Lung (tissue), 12 donors: ENCODE measurements around the gene WDR45B. TPM values are rescaled to one million over a fixed set of nuclear protein-coding genes. Genes with fewer than 3 reads are reported as not detected.

Experiments used
- ATAC-seq: fragments of 200-7000 bp; cut with Tn5 transposase; one replicate; pipeline ENCODE4 v1.9.1; 2020; ENCODE audit warnings: moderate number of reproducible peaks; ENCODE audit not compliant: insufficient read depth, low FRiP score
- DNase-seq, 3 donors: peaks; one replicate each; pipeline ENCODE4 v3.0.0-alpha.2; 2013 to 2017
- H3K27ac ChIP-seq, 2 donors: one replicate each; pipeline ENCODE4 v1.5.1; 2013; ENCODE audit warnings: mild to moderate bottlenecking in 2 of 2, moderate library complexity in 2 of 2, control low read depth in 1 of 2, inconsistent platforms in 1 of 2, low read depth in 1 of 2, low read length in 1 of 2
- H3K27me3 ChIP-seq, 3 donors: one replicate each; pipeline ENCODE4 v1.5.1; 2013; ENCODE audit warnings: low read length in 2 of 3; ENCODE audit not compliant: control insufficient read depth in 3 of 3, insufficient read depth in 3 of 3
- H3K36me3 ChIP-seq, 4 donors: one replicate each; pipeline ENCODE4 v1.5.1; 2013; ENCODE audit warnings: low read length in 4 of 4, mild to moderate bottlenecking in 1 of 4, moderate library complexity in 1 of 4; ENCODE audit not compliant: control insufficient read depth in 4 of 4, insufficient read depth in 4 of 4
- H3K4me1 ChIP-seq, 5 donors: one replicate each; pipeline ENCODE4 v1.5.1; 2013; ENCODE audit warnings: low read length in 5 of 5, mild to moderate bottlenecking in 2 of 5, moderate library complexity in 1 of 5; ENCODE audit not compliant: control insufficient read depth in 5 of 5, insufficient read depth in 5 of 5
- H3K4me3 ChIP-seq: one replicate; pipeline ENCODE4 v1.5.1; 2013; ENCODE audit warnings: mild to moderate bottlenecking, control low read depth, moderate library complexity
- H3K9ac ChIP-seq, 2 donors: one replicate each; pipeline ENCODE4 v1.5.1; 2013; ENCODE audit warnings: low read length in 2 of 2, control low read depth in 1 of 2; ENCODE audit not compliant: insufficient read depth in 1 of 2
- H3K9me3 ChIP-seq, 4 donors: one replicate each; pipeline ENCODE4 v1.5.1; 2013; ENCODE audit warnings: low read length in 3 of 4, mild to moderate bottlenecking in 1 of 4, moderate library complexity in 1 of 4; ENCODE audit not compliant: control insufficient read depth in 4 of 4, insufficient read depth in 3 of 4
- CTCF ChIP-seq: IDR thresholded peaks from 2 replicates; pipeline ENCODE4 v1.5.1; 2012; ENCODE audit warnings: mild to moderate bottlenecking; ENCODE audit errors: control extremely low read depth, extremely low read depth
- WGBS, 2 donors: extraction: QIAGEN DNeasy Blood & Tissue Kit; methylation state at CpG; one replicate each; pipeline ENCODE4 v1.1.7; 2013; 5-methylcytosine and 5-hydroxymethylcytosine counted together
- polyA plus RNA-seq, 2 donors: library from polyadenylated mRNA; stranded (reverse); fragments of 200-250 nt; gene quantifications; one replicate each; pipeline ENCODE4 v1.2.1, GENCODE V29; 2013
- total RNA-seq, 2 donors: library from RNA; depleted of rRNA in 1 of 2; stranded (reverse); fragments of >200 nt in 1 of 2; gene quantifications; one replicate each; pipeline ENCODE4 v1.2.1, GENCODE V29; 2014 to 2021
- donor health status: control.
- donor health status: control.
- donor health status: Bipolar disorder and iron deficiency.
- donor health status: healthy.
- donor health status: DM: yes; HTN: yes; CAD: no.

WDR45B gene
- total and polyA plus RNA-seq, 4 donors = 39.6 to 92.8 (median 65.0) TPM

- Histone ChIP-seq H3K36me3 (peaks cover 11 to 38% (median 28%) of the 10 kb centered on the region in 4 donors), H3K27ac (peak overlapping the region; percentile 6 to 43), H3K4me3 (no peak overlapping the region), H3K9me3 (no peaks in the 10 kb centered on the region), H3K9ac (no peak overlapping the region), H3K27me3 (no peaks in the 10 kb centered on the region), H3K4me1 (peaks cover 0 to 5% (median 3%) of the 10 kb centered on the region in 5 donors)
- no peak for TF ChIP-seq CTCF
- 86 to 90% methylated on average over 37 of the region's 37 CpGs for WGBS, 2 donors
- DNase-seq (no peak), ATAC-seq (no peak)
Observed at GRCh38 chr17:82613283-82614094, 34.8 kb downstream of the WDR45B start.

DNA sequence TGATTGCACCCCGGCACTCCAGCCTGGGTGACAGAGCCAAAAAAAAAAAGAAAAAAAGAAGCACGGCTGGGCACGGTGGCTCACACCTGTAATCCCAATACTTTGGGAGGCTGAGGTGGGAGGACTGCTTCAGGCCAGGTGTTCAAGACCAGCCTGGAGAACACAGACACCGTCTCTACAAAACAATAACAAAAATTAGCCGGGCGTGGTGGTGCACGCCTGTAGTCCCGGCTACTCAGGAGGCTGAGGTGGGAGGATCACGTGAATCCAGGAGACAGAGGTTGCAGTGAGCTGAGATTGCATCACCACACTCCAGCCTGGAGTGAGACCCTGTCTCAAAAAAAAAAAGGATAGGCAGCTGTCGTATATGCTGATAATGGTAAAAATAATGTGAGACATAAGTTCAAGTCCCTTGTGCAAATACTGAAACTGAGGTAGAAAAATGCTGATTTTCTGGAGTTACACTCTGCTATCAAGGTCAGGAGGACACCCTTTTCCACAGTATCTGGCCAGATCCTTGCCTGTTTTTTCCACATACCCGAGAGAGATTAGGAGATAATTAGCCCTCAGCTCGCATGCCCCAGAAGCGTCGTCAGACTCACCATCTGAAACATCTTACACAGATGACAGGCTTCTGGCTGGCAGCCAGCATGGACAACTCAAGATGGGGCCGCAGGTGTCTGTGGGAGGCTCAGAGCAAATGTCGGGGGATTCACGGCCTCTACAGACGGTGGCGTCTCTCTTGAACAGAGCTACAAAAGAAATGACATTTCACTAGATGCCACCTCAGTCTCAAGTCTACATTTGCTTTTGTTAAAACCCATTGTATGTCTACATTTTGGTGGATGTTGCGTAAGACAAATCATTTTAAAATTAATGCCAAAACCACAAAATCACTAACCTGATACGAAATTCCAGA, 36.8 kb downstream of the WDR45B start:
- no peak overlapping the region for H3K27ac ChIP-seq
- ATAC-seq (no peak), DNase-seq (peak in 1 of 3 donors; percentile 26)
- peaks cover 11 to 25% (median 21%) of the 10 kb centered on the region in 4 donors for H3K36me3 ChIP-seq
- H3K9me3 ChIP-seq = no peaks in the 10 kb centered on the region
- H3K27me3 ChIP-seq = no peaks in the 10 kb centered on the region
- H3K4me3 ChIP-seq = no peak overlapping the region
- no peak for TF ChIP-seq CTCF
- WGBS, 2 donors = 72 to 78% methylated on average over 21 of the region's 21 CpGs
- H3K9ac ChIP-seq = no peak overlapping the region
- peaks cover 0 to 5% (median 3%) of the 10 kb centered on the region in 5 donors for H3K4me1 ChIP-seq

GRCh38 chr17:82609655-82610054, 38.6 kb downstream of the WDR45B start:
- ATAC-seq (no peak), DNase-seq (no peak)
- Histone ChIP-seq H3K4me1 (peaks cover 3 to 12% (median 5%) of the 10 kb centered on the region in 5 donors), H3K4me3 (no peak overlapping the region), H3K36me3 (peaks cover 0 to 16% (median 9%) of the 10 kb centered on the region in 4 donors), H3K9me3 (no peaks in the 10 kb centered on the region), H3K9ac (no peak overlapping the region), H3K27ac (no peak overlapping the region), H3K27me3 (no peaks in the 10 kb centered on the region)
- TF ChIP-seq CTCF = no peak
- 70 to 77% methylated on average over 4 of the region's 4 CpGs for WGBS, 2 donors
